SK-N-SH (cell line): ENCODE results near the gene GASK1A. TPM values are rescaled to one million over a fixed set of nuclear protein-coding genes. Genes with fewer than 3 reads are reported as not detected.

Source experiments
- CTCF ChIA-PET: fragments of 300-600, 350-600 bp; formaldehyde crosslinking; extraction: SDS; loops from one replicate; lab custom pipeline; 2021; lab: Yijun Ruan, JAX
- POLR2A ChIA-PET: fragments of 350-600 bp; sonication (Branson Sonifier 250); formaldehyde crosslinking; extraction: SDS; loops from one replicate; lab custom pipeline; 2020; ENCODE audit warnings: antibody characterized with exemption, inconsistent platforms; lab: Yijun Ruan, JAX
- DNase-seq: peaks from one replicate; pipeline ENCODE4 v3.0.0; 2012
- H2AFZ ChIP-seq: fragments of 200-600 bp; sonication (generic); 2 replicates; pipeline ENCODE4 v1.8.1; 2016; ENCODE audit warnings: antibody characterized with exemption, mild to moderate bottlenecking, low read depth
- H3F3A ChIP-seq: fragments of 200-600 bp; sonication (generic); replicated peaks from 2 replicates; pipeline ENCODE3; 2016; ENCODE audit warnings: antibody characterized with exemption, mild to moderate bottlenecking; ENCODE audit not compliant: insufficient read depth
- H3K27ac ChIP-seq, 2 experiments: fragments of 200-500 bp in 1 of 2; fragments of 200-600 bp in 1 of 2; sonication (Bioruptor generic) in 1 of 2; sonication (generic), shearing (Covaris generic) in 1 of 2; 2 replicates each; pipeline versions ENCODE4 v1.5.1 to v1.6.1; 2014 to 2016; ENCODE audit warnings: low read depth in 2 of 2, inconsistent platforms in 1 of 2, low read length in 1 of 2, mild to moderate bottlenecking in 1 of 2, mixed read lengths in 1 of 2
- H3K27me3 ChIP-seq: fragments of 200-600 bp; sonication (generic), shearing (Covaris generic); 2 replicates; pipeline ENCODE4 v1.6.1; 2016; ENCODE audit warnings: mixed run types; ENCODE audit not compliant: insufficient read depth
- H3K36me3 ChIP-seq, 2 experiments: fragments of 200-500 bp in 1 of 2; fragments of 200-600 bp in 1 of 2; sonication (Bioruptor generic) in 1 of 2; sonication (generic) in 1 of 2; replicated peaks in 1 of 2; 2 replicates each; pipeline versions ENCODE3 to v1.5.1; 2014 to 2016; ENCODE audit warnings: low read length in 1 of 2, mild to moderate bottlenecking in 1 of 2; ENCODE audit not compliant: insufficient read depth in 2 of 2, control insufficient read depth in 1 of 2
- H3K4me1 ChIP-seq, 2 experiments: fragments of 200-500 bp in 1 of 2; fragments of 200-600 bp in 1 of 2; sonication (Bioruptor generic) in 1 of 2; sonication (generic), shearing (Covaris generic) in 1 of 2; 2 replicates each; pipeline versions ENCODE4 v1.5.1 to v1.6.1; 2014 to 2016; ENCODE audit warnings: low read depth in 1 of 2, low read length in 1 of 2, mixed run types in 1 of 2; ENCODE audit not compliant: insufficient read depth in 2 of 2, control insufficient read depth in 1 of 2
- H3K4me2 ChIP-seq: fragments of 200-600 bp; sonication (generic), shearing (Covaris generic); 2 replicates; pipeline ENCODE4 v1.6.1; 2017; ENCODE audit warnings: mixed run types
- H3K4me3 ChIP-seq, 2 experiments: fragments of 200-500 bp in 1 of 2; fragments of 200-600 bp in 1 of 2; sonication (Bioruptor generic) in 1 of 2; sonication (generic), shearing (Covaris generic) in 1 of 2; 2 replicates each; pipeline versions ENCODE4 v1.5.1 to v1.8.1; 2014 to 2016; ENCODE audit warnings: low read depth in 2 of 2, inconsistent platforms in 1 of 2, low read length in 1 of 2, mild to moderate bottlenecking in 1 of 2, mixed read lengths in 1 of 2, moderate library complexity in 1 of 2
- H3K79me2 ChIP-seq: fragments of 200-600 bp; sonication (generic); 2 replicates; pipeline ENCODE4 v1.8.1; 2017; ENCODE audit warnings: mild to moderate bottlenecking; ENCODE audit not compliant: insufficient read depth
- H3K9ac ChIP-seq: fragments of 200-600 bp; sonication (generic); 2 replicates; pipeline ENCODE4 v1.6.1; 2017; ENCODE audit warnings: mixed run types
- H3K9me2 ChIP-seq: fragments of 200-600 bp; sonication (generic); 2 replicates; pipeline ENCODE4 v1.6.1; 2017; ENCODE audit warnings: mixed run types
- H3K9me3 ChIP-seq: fragments of 200-600 bp; sonication (generic); 2 replicates; pipeline ENCODE4 v1.6.1; 2017; ENCODE audit warnings: mixed run types, mild to moderate bottlenecking, moderate library complexity
- H4K20me1 ChIP-seq: fragments of 200-600 bp; sonication (generic); 2 replicates; pipeline ENCODE4 v1.6.1; 2017; ENCODE audit warnings: mild to moderate bottlenecking, mixed run types; ENCODE audit not compliant: insufficient read depth
- EP300 ChIP-seq, 2 experiments: IDR thresholded peaks; 2 replicates each; pipeline versions ENCODE4 v1.4.0 to v1.6.1; 2012; ENCODE audit warnings: borderline replicate concordance in 1 of 2, low read depth in 1 of 2, low read length in 1 of 2
- FOXM1 ChIP-seq: IDR thresholded peaks from 2 replicates; pipeline ENCODE4 v1.4.0; 2012; ENCODE audit warnings: low read depth, mild to moderate bottlenecking
- RCOR1 ChIP-seq: fragments of 150-350 bp; IDR thresholded peaks from 2 replicates; pipeline ENCODE4 v1.6.1; 2017; ENCODE audit warnings: antibody characterized with exemption, low read length
- SIN3A ChIP-seq: IDR thresholded peaks from 2 replicates; pipeline ENCODE4 v1.6.1; 2012; ENCODE audit warnings: low read depth, mild to moderate bottlenecking, low read length, moderate library complexity, borderline replicate concordance
- TAF1 ChIP-seq: IDR thresholded peaks from 2 replicates; pipeline ENCODE4 v1.6.1; 2012; ENCODE audit warnings: low read depth, mild to moderate bottlenecking, low read length, moderate library complexity, borderline replicate concordance
- WGBS: methylation state at CpG from one replicate; pipeline ENCODE4 v1.1.6; 2017; ENCODE audit warnings: low lambda C conversion rate; 5-methylcytosine and 5-hydroxymethylcytosine counted together
- polyA plus RNA-seq, 3 experiments: library from polyadenylated mRNA; depleted of rRNA; stranded (reverse); fragments of >200 nt; gene quantifications; 2 replicates each; pipeline ENCODE4 v1.2.3, GENCODE V29; 2012
- TF ChIP-seq, protein P1 (sequence below): IDR thresholded peaks from 2 replicates; pipeline ENCODE4 v1.4.0; 2012; ENCODE audit warnings: low read depth

Gene GASK1A
- polyA plus RNA-seq, 1 of the 3 experiments (the other 2 are of a cell fraction), result not detected

DNA sequence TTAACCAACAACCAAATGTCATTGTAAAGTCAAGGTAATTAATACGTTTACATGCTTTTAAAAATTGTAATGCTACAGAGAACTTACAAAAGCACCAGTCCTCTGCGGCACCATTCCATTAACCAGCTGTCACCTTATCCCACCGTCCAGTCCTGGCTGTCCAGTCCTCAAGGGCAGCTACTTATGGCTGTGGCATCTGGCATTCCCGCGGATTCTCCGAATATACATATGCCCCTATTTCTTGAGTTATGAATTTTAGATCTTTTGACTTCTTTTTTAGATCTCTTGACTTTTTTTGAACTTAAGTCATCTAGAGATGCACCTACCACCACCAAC lies 127.2 kb downstream of the GASK1A start:
- Histone ChIP-seq H3K4me1 (peaks cover 0 to 17% of the 10 kb centered on the region in 2 experiments; a peak in 1 of 4 replicates), H3K79me2 (peaks cover 5% of the 10 kb centered on the region; the same call in 1 of the 2 replicates), H3K4me2 (peak overlapping the region; percentile 76), H3K9ac (no peak overlapping the region), H3F3A (no peaks in the 10 kb centered on the region), H3K9me3 (no peaks in the 10 kb centered on the region), H4K20me1 (no peaks in the 10 kb centered on the region), H2AFZ (peak overlapping the region; percentile 81; the same call in 1 of the 2 replicates), H3K27me3 (no peaks in the 10 kb centered on the region), H3K4me3 (peak overlapping the region; percentile 84 to 88), H3K9me2 (no peaks in the 10 kb centered on the region), H3K36me3 (no peaks in the 10 kb centered on the region), H3K27ac (no peak overlapping the region)
- ChIA-PET CTCF (interaction anchor here (1.9 kb wide), 1 partner anchor 16 kb away, joined by 5 read pairs; no protein-coding TSS in a partner anchor), POLR2A (interaction anchor here (0.9 kb wide), 1 partner anchor 180 kb away, joined by 3 read pairs; the partner anchor contains the start of gene SNRK)
- 1% methylated on average over 6 of the region's 6 CpGs for WGBS
- no peak for DNase-seq
- TF ChIP-seq SIN3A, result no peak
- TF ChIP-seq RCOR1, result 0 out of 2 replicates have a peak, but pooled peaks have one; percentile 2
- TF ChIP-seq EP300 (IDR thresholded peaks at IDR 0.05; ENCODE audit: borderline replicate concordance in 1 of 2, low read depth in 1 of 2, low read length in 1 of 2), result no peak
- no peak for TF ChIP-seq TAF1
- no peak for TF ChIP-seq FOXM1
- TF ChIP-seq, protein P1, sequence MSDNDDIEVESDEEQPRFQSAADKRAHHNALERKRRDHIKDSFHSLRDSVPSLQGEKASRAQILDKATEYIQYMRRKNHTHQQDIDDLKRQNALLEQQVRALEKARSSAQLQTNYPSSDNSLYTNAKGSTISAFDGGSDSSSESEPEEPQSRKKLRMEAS, result no peak

Other genes starting within 250 kb of the GASK1A start
- gene CCDC13, start 206.1 kb upstream of the GASK1A start, polyA plus RNA-seq (2012; rRNA removed), result 0.66 and 1.3 TPM in 2 replicates
- 72.1 and 112 TPM in 2 replicates for gene HIGD1A, start 174.8 kb upstream of the GASK1A start, polyA plus RNA-seq (2012; rRNA removed)
- 0.10 and 0.11 TPM in 2 replicates for gene ACKR2, start 169.9 kb upstream of the GASK1A start, polyA plus RNA-seq (2012; rRNA removed)
- gene CYP8B1, start 103.4 kb upstream of the GASK1A start, polyA plus RNA-seq (2012; rRNA removed), result not detected in 2 replicates
- gene ZNF662, start 73.2 kb upstream of the GASK1A start, polyA plus RNA-seq (2012; rRNA removed), result 0.30 and 0.44 TPM in 2 replicates
- 18.5 and 20.6 TPM in 2 replicates for gene POMGNT2, start 126.8 kb downstream of the GASK1A start, polyA plus RNA-seq (2012; rRNA removed)